ENCODE measurements around the gene TAB2. TPM values are rescaled to one million over a fixed set of nuclear protein-coding genes. Genes with fewer than 3 reads are reported as not detected.

The TAB2 gene
- total and polyA plus RNA-seq, 2 of the 8 experiments (the other 6 are each of a cell fraction or from before 2014, with no cell fraction given), result 40.4 to 63.0 TPM

- no peak for TF ChIP-seq RXRA (IDR thresholded peaks at IDR 0.05; ENCODE audit: insufficient read depth, low read depth, low read length)
- TF ChIP-seq ASH2L (IDR thresholded peaks at IDR 0.05; ENCODE audit: low read length), result no peak
- TF ChIP-seq SIX5 (IDR thresholded peaks at IDR 0.05; ENCODE audit: low read depth, low read length), result no peak
These were observed 49.4 kb upstream of the TAB2 start (continued) for GRCh38 chr6:149268146-149268545.
